ENCODE results near the gene STK17A. TPM values are rescaled to one million over a fixed set of nuclear protein-coding genes. Genes with fewer than 3 reads are reported as not detected.

STK17A gene
- total RNA-seq, 4 donors from 2014 or later: 14.6 to 31.5 (median 27.3) TPM

DNA sequence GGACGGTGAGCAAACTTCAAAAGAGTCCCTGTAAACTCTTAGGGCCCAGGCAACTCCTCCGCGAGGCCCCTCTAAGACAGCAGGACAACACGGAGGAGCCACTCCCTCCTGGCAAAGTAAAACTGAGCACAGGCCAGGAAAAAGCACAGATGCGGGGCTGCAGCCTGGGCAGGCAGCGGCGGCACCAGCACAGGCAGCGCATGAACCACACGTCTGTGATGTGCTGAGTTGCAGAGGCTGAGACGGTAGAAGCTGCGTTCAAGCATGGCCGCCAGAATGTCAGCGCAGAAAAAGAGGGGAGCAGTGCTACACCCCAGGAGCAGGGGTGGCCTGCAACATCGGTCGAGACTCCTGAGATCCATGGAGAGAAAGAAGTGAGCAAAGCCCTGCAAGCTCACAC lies 46.1 kb upstream of the STK17A start:
- Histone ChIP-seq H3K4me1 (peaks cover 0 to 10% (median 0%) of the 10 kb centered on the region in 3 donors), H3K9me3 (no peaks in the 10 kb centered on the region), H3K27ac (no peak overlapping the region), H3K4me3 (no peak overlapping the region), H3K27me3 (no peaks in the 10 kb centered on the region), H3K36me3 (no peaks in the 10 kb centered on the region)
- TF ChIP-seq EP300 (IDR thresholded peaks at IDR 0.05) (no peak), POLR2AphosphoS5 (IDR thresholded peaks at IDR 0.05) (no peak), POLR2A (IDR thresholded peaks at IDR 0.05) (no peak)
- TF ChIP-seq, protein P1, sequence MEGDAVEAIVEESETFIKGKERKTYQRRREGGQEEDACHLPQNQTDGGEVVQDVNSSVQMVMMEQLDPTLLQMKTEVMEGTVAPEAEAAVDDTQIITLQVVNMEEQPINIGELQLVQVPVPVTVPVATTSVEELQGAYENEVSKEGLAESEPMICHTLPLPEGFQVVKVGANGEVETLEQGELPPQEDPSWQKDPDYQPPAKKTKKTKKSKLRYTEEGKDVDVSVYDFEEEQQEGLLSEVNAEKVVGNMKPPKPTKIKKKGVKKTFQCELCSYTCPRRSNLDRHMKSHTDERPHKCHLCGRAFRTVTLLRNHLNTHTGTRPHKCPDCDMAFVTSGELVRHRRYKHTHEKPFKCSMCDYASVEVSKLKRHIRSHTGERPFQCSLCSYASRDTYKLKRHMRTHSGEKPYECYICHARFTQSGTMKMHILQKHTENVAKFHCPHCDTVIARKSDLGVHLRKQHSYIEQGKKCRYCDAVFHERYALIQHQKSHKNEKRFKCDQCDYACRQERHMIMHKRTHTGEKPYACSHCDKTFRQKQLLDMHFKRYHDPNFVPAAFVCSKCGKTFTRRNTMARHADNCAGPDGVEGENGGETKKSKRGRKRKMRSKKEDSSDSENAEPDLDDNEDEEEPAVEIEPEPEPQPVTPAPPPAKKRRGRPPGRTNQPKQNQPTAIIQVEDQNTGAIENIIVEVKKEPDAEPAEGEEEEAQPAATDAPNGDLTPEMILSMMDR (IDR thresholded peaks at IDR 0.05): no peak
- WGBS, 2 donors (ENCODE audit: low coverage in 1 of 2): 87 to 100% methylated on average over 2 to 8 of the region's 15 CpGs
- no peak for ATAC-seq

DNA sequence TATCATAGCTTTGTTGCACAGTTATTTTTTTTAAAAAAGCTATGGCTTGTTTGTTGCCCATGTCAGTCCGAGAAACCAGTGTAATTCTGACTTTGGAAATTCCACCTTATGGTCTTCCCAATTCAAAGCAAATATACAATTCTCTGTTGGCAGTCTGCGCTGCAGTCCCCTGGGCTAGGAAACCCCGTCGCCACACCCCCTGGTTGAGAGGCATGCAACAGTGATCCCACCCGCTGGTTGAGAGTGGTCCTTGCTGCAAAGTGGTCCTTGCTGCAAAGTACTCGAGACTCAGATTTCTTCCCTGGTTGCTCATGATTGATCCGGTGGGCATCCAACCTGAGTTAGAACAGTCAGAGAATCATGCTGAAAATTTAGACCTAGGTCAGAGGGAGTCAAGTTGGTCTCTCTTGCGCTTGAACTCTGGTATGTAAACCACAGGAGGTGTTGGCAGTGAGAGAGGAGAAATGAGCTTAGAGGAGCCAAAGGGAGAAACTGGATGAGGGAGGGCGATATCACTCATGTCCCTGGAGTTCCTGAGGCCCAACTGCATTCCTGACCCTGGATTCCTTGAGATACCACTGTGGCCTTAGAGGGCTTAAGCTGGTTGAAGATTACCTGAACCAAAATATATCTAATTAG lies 45.0 kb upstream of the STK17A start:
- H3K36me3 ChIP-seq: no peaks in the 10 kb centered on the region
- WGBS, 2 donors (ENCODE audit: low coverage in 1 of 2): 74 to 84% methylated on average over 8 to 9 of the region's 9 CpGs
- H3K9me3 ChIP-seq: no peaks in the 10 kb centered on the region
- no peak overlapping the region for H3K27ac ChIP-seq
- H3K4me3 ChIP-seq: no peak overlapping the region
- no peak for ATAC-seq
- peaks cover 0 to 10% (median 0%) of the 10 kb centered on the region in 3 donors for H3K4me1 ChIP-seq
- H3K27me3 ChIP-seq: no peaks in the 10 kb centered on the region
- TF ChIP-seq POLR2AphosphoS5 (IDR thresholded peaks at IDR 0.05) (no peak), POLR2A (IDR thresholded peaks at IDR 0.05) (no peak), EP300 (IDR thresholded peaks at IDR 0.05) (no peak)
- TF ChIP-seq, protein P1 (IDR thresholded peaks at IDR 0.05): no peak

DNA sequence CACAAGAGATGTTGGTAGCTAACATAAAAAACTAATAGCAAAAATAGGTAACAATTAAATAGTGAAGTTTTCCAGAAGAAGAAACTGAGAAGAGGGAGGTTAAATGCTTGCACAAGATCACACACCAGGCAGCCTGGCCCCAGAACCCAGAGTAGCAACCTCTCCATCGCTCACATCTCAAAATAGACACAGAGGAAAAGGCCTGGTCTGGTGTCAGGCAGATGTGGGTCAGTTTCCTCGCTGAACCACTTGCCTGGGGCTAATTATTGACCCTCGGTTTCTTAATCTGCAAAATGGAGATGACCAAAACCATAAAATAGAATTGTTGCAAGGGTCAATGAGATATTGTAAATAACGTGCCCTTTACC lies 44.5 kb upstream of the STK17A start:
- Histone ChIP-seq H3K9me3 (no peaks in the 10 kb centered on the region), H3K4me3 (no peak overlapping the region), H3K27me3 (no peaks in the 10 kb centered on the region), H3K36me3 (no peaks in the 10 kb centered on the region), H3K27ac (no peak overlapping the region), H3K4me1 (peaks cover 0 to 10% (median 0%) of the 10 kb centered on the region in 3 donors)
- WGBS, 2 donors (ENCODE audit: low coverage in 1 of 2): 82 to 91% methylated on average over 4 of the region's 4 CpGs
- TF ChIP-seq POLR2A (IDR thresholded peaks at IDR 0.05): no peak
- TF ChIP-seq, protein P1 (IDR thresholded peaks at IDR 0.05): no peak
- TF ChIP-seq EP300 (IDR thresholded peaks at IDR 0.05): no peak
- TF ChIP-seq POLR2AphosphoS5 (IDR thresholded peaks at IDR 0.05): no peak
- no peak for ATAC-seq

DNA sequence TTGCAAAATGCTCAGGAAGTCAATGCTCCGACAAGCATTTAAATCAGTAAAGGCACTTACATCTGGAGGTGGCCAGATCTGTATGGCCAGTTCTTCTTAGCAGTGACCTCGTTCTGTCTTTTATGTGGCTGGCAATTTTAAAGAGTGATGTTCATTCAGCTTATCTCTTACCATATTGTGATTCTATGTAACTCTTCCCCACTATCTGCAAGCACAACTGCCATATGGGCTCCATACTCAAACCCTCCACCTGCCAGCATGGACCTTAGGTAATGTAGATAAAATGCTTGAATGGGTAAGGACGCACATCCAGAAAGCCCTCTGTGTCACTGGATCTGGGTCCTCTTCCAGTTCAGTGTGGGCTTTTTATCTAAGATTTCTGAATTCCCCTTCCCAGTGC lies 42.4 kb upstream of the STK17A start:
- 87 to 94% methylated on average over 2 of the region's 3 CpGs for WGBS, 2 donors (ENCODE audit: low coverage in 1 of 2)
- Histone ChIP-seq H3K36me3 (no peaks in the 10 kb centered on the region), H3K4me1 (no peaks in the 10 kb centered on the region), H3K27ac (no peak overlapping the region), H3K4me3 (no peak overlapping the region), H3K9me3 (no peaks in the 10 kb centered on the region), H3K27me3 (no peaks in the 10 kb centered on the region)
- TF ChIP-seq POLR2AphosphoS5 (IDR thresholded peaks at IDR 0.05): no peak
- TF ChIP-seq, protein P1 (IDR thresholded peaks at IDR 0.05): no peak
- no peak for ATAC-seq

DNA sequence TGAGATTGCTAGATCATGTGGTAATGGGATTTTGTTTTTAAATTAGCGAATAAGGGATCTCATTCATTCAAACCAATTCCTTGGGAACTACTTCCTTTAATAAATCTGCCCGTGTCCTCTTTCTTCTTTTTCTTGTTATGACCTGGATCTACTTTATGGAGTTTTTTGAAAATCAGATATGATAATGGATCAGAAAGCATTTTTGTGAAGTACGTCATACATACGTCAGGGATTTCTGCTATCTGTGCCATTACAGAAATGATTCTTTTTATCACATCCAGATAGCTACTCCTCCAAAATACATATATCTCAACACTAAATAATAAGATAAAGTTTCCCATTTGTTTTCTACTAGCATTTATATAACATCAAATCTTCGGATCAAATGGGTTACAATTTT lies 40.2 kb upstream of the STK17A start:
- no peak overlapping the region for H3K27ac ChIP-seq
- ATAC-seq: no peak
- 81 to 82% methylated on average over 5 of the region's 5 CpGs for WGBS, 2 donors (ENCODE audit: low coverage in 1 of 2)
- no peaks in the 10 kb centered on the region for H3K27me3 ChIP-seq
- H3K4me3 ChIP-seq: no peak overlapping the region
- H3K36me3 ChIP-seq: no peaks in the 10 kb centered on the region
- H3K9me3 ChIP-seq: peaks cover 0 to 13% (median 0%) of the 10 kb centered on the region in 3 donors
- H3K4me1 ChIP-seq: no peaks in the 10 kb centered on the region
- TF ChIP-seq POLR2AphosphoS5 (IDR thresholded peaks at IDR 0.05) (no peak), EP300 (IDR thresholded peaks at IDR 0.05) (no peak), POLR2A (IDR thresholded peaks at IDR 0.05) (no peak)
- TF ChIP-seq, protein P1 (IDR thresholded peaks at IDR 0.05): no peak

Data from gastroesophageal sphincter (tissue), 4 donors.